SK-N-SH (cell line): ENCODE data around the gene NTRK3.

ENCODE experiments used
- CTCF ChIP-seq: fragments of 200-600 bp; sonication (generic); IDR thresholded peaks from 2 replicates; pipeline ENCODE4 v1.6.1; 2017; ENCODE audit warnings: antibody characterized with exemption, mild to moderate bottlenecking, moderate library complexity
- FOXM1 ChIP-seq: IDR thresholded peaks from 2 replicates; pipeline ENCODE4 v1.4.0; 2012; ENCODE audit warnings: low read depth, mild to moderate bottlenecking
- RAD21 ChIP-seq: IDR thresholded peaks from 2 replicates; pipeline ENCODE4 v1.6.1; 2012; ENCODE audit warnings: mild to moderate bottlenecking, low read length
- RXRA ChIP-seq: IDR thresholded peaks from 2 replicates; pipeline ENCODE4 v1.4.0; 2012; ENCODE audit warnings: low read depth, mild to moderate bottlenecking, borderline replicate concordance
- TCF12 ChIP-seq: IDR thresholded peaks from 2 replicates; pipeline ENCODE4 v1.4.0; 2012
- TEAD4 ChIP-seq: IDR thresholded peaks from 2 replicates; pipeline ENCODE4 v1.4.0; 2012; ENCODE audit warnings: mild to moderate bottlenecking, borderline replicate concordance; ENCODE audit not compliant: insufficient read depth

GRCh38 chr15:88275804-88276203, 19.3 kb upstream of the NTRK3 start:
- TF ChIP-seq RXRA (no peak), TCF12 (no peak), CTCF (no peak), FOXM1 (no peak), TEAD4 (no peak), RAD21 (no peak)
